ENCODE data around the gene GBA2. TPM values are rescaled to one million over a fixed set of nuclear protein-coding genes. Genes with fewer than 3 reads are reported as not detected.
A peak's percentile ranks its signal among the peaks of the same experiment; 100 is the strongest.

The GBA2 gene
- total RNA-seq, 1 donor from 2014 or later, result 57.0 TPM

DNA sequence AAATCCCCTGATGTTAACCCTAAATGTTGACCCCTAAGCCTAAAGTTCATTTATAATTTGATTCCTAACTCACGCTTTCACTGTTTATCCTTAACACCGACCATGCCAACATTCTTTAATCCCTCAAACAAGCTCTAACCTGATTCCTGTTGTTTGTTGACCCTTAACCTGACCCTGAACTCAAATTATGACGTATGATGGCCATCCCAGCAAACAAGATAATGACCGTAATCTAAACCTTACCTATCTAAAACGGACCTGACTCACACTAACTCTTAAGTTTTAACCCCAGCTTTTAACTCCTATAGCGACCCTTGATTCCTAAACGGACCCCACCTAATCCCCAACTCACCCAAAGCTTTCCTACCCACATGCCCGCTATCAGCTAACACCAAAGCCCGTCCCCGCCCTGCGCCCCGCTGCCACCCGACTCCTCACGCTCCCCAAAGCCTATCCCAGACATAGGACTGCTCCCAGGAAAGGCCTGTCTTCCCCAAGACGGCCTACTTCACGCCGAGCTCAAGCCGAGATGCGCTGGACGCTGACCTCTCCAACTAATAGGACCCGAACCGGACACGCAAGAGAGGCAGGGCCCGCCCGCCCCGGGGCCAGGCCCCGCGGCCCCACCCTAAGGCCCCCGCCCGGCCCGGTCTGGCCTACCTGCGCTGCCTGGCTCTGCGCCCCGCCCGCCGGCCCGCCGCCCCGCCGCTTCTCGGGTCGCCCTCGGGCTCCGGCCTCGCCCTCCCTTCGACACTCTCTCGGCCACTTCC lies 17.4 kb downstream of the GBA2 start:
- DNase-seq (ENCODE audit: low spot score), result no peak
- Mint-ChIP-seq H3K27me3 (ENCODE audit: low read depth) (no peaks in the 10 kb centered on the region), H3K27ac (peak overlapping the region; percentile 90), H3K4me3 (ENCODE audit: low read depth) (no peak overlapping the region), H3K4me1 (ENCODE audit: low read depth) (peaks cover 25% of the 10 kb centered on the region), H3K36me3 (ENCODE audit: low read depth) (peaks cover 35% of the 10 kb centered on the region), H3K9me3 (no peaks in the 10 kb centered on the region)
- intact Hi-C loops (cut with micrococcal nuclease), result loop anchor here (1.0 kb wide), 7 partner anchors 18 to 659 kb away; partner anchors contain the start of genes CCDC107, GBA2, HINT2 and RGP1

DNA sequence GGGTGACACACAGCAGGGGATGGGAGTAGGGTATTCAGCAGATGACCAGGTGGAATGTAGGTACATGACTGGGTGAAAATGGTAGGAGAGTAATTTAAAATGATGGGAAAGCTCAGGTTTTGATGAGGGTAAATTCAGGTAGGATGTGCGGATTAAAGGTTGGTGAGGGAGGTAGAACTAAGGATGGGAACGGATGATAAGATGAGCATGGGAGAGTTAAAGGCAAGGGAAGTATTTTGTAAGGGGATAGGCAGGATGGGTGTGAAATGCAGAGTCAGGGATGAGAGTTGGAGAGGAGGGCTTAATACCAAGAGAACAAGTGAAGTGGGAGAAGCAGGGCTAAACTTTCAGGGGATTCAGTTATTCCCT lies 18.6 kb downstream of the GBA2 start:
- Mint-ChIP-seq H3K4me1 (ENCODE audit: low read depth) (peaks cover 26% of the 10 kb centered on the region), H3K36me3 (ENCODE audit: low read depth) (peaks cover 32% of the 10 kb centered on the region), H3K4me3 (ENCODE audit: low read depth) (no peak overlapping the region), H3K9me3 (no peaks in the 10 kb centered on the region), H3K27me3 (ENCODE audit: low read depth) (no peaks in the 10 kb centered on the region), H3K27ac (no peak overlapping the region)
- DNase-seq (ENCODE audit: low spot score), result no peak
- intact Hi-C loops (cut with micrococcal nuclease), result no loop called here

DNA sequence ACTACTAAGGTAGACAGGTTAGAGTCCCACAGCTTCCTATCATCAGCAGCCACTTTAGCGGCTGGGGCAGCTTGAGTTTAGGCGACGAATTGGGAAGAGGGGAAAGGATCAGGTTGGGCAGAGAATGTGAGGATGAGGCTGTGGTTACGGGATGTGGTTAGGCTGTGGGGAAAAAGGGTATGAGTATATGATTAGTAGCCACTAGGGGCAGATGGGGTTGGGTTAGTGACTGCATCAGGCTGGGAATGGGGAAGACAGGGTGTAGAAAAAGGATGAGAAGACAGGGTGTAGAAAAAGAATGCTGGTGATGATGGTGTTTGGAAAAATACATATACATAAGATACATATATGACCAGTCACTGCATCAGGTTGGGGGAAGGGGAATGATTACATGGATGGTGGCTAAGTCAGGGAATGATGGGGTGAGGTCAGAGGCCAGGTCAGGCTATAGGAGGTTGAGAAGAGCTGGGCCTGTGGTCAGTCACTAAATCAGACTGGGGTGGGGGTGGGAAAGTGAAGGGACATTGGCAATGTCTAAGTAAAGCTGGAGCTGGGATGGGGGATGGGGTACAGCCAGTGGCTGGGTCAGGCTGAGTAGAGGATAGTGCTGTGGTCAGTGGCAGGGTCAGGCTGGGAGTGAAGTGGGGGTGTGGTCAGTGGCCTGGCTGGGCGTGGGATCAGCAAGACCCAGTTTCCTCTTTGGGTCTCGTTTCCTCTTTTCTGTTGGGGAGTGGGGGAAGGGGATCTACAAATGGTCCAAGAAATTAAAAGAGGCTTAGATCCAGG lies 19.1 kb downstream of the GBA2 start:
- H3K36me3 Mint-ChIP-seq (ENCODE audit: low read depth), result peaks cover 31% of the 10 kb centered on the region
- H3K4me3 Mint-ChIP-seq (ENCODE audit: low read depth), result no peak overlapping the region
- peaks cover 20% of the 10 kb centered on the region for H3K4me1 Mint-ChIP-seq (ENCODE audit: low read depth)
- no peak overlapping the region for H3K27ac Mint-ChIP-seq
- H3K9me3 Mint-ChIP-seq, result no peaks in the 10 kb centered on the region
- intact Hi-C loops (cut with micrococcal nuclease), result loop anchor here (2.0 kb wide), 2 partner anchors 41 to 83 kb away; partner anchors contain the start of gene TPM2
- no peaks in the 10 kb centered on the region for H3K27me3 Mint-ChIP-seq (ENCODE audit: low read depth)
- no peak for DNase-seq (ENCODE audit: low spot score)

DNA sequence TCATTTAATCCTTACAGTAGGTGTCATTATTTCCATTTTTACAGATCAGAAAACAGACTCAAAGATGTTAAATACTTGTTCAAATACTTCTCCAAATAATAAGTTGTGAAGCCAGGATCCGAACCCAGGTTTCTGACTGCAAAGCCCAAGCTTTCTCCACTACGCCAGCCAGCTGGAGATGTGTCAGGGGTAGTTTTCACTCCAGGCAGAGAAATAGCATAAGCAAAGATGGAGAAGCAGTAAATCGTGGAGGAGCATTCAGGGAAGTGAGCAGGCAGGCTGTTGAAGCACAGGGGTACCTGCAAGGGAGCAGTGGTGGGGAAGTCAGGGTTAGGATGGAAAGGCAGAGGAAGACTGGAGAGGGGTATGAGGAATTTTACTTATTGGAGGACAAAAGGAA lies 19.9 kb downstream of the GBA2 start:
- Mint-ChIP-seq H3K27ac (no peak overlapping the region), H3K36me3 (ENCODE audit: low read depth) (peaks cover 34% of the 10 kb centered on the region), H3K9me3 (no peaks in the 10 kb centered on the region), H3K4me3 (ENCODE audit: low read depth) (no peak overlapping the region), H3K27me3 (ENCODE audit: low read depth) (no peaks in the 10 kb centered on the region), H3K4me1 (ENCODE audit: low read depth) (peaks cover 17% of the 10 kb centered on the region)
- intact Hi-C loops (cut with micrococcal nuclease), result loop anchor here (2.0 kb wide), 2 partner anchors 40 to 82 kb away; partner anchors contain the start of gene TPM2
- no peak for DNase-seq (ENCODE audit: low spot score)

DNA sequence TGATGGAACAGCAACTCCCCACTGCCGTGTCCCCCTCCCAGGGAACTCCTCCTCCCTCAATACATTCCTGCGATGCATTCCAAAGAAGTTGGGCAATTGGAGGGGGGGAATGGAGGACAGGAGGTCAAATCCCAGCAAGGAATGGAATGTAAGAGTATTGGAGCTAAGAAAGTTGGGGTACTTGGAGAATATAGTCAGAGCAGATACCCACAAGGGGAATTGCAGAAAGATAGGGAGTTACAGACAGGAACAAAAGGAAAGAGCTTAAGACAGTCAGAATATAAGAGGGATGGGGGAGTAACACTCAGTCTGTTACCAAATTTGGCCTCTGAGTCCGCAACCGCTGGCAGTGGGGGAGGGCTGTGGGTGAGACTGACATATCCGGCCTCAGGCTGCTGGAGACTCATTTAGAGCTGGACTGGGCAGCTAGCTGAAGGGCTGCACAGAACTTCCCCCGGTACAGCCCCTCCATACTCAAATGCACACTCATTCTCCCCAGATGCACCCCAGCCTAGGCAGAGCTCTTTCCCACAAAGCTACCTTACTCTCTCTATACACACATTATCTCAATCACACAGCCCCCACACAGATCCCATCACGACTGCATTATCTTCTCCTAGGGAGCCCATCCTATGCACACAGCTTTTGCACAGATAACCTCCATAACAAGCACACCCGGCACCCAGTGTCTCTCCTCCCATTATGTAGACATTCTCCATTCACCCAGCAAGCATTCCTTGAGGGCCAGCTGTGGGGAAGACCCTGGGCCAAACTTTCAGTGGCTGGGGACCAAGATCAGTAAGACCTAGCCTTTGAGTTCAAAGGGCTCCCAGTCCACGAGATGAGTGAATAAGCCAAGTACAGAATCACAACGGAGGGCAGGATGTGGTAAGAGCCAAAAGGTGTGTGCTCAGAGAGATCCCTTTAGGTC lies 20.7 kb downstream of the GBA2 start:
- no peak overlapping the region for H3K27ac Mint-ChIP-seq
- peaks cover 39% of the 10 kb centered on the region for H3K36me3 Mint-ChIP-seq (ENCODE audit: low read depth)
- H3K4me1 Mint-ChIP-seq (ENCODE audit: low read depth), result peaks cover 13% of the 10 kb centered on the region
- DNase-seq (ENCODE audit: low spot score), result no peak
- no peak overlapping the region for H3K4me3 Mint-ChIP-seq (ENCODE audit: low read depth)
- intact Hi-C loops (cut with micrococcal nuclease), result loop anchor here (2.0 kb wide), 2 partner anchors 40 to 82 kb away; partner anchors contain the start of gene TPM2
- no peaks in the 10 kb centered on the region for H3K9me3 Mint-ChIP-seq
- no peaks in the 10 kb centered on the region for H3K27me3 Mint-ChIP-seq (ENCODE audit: low read depth)

DNA sequence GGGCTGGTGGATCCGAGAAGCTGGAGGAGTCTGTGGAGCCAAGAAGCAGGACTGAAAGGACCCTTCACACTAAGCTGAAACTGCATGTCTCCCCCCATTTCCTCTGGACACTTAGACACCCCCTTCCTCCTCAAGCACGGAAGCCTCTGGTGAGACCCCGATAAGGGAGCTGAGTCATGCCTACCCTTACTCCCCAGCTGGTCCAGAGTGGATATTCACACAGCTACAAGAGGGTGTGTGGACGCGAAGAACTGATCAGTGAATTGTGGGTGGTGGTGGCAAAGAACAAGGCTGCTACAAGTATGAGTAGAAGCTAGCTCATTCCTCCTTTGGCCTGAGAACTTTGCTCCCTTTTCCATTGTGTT lies 21.4 kb downstream of the GBA2 start:
- DNase-seq (ENCODE audit: low spot score), result no peak
- H3K9me3 Mint-ChIP-seq, result no peaks in the 10 kb centered on the region
- no peak overlapping the region for H3K4me3 Mint-ChIP-seq (ENCODE audit: low read depth)
- H3K27me3 Mint-ChIP-seq (ENCODE audit: low read depth), result no peaks in the 10 kb centered on the region
- H3K4me1 Mint-ChIP-seq (ENCODE audit: low read depth), result peaks cover 9% of the 10 kb centered on the region
- H3K36me3 Mint-ChIP-seq (ENCODE audit: low read depth), result peaks cover 40% of the 10 kb centered on the region
- intact Hi-C loops (cut with micrococcal nuclease), result loop anchor here (2.0 kb wide), 2 partner anchors 39 to 81 kb away; partner anchors contain the start of gene TPM2
- no peak overlapping the region for H3K27ac Mint-ChIP-seq

DNA sequence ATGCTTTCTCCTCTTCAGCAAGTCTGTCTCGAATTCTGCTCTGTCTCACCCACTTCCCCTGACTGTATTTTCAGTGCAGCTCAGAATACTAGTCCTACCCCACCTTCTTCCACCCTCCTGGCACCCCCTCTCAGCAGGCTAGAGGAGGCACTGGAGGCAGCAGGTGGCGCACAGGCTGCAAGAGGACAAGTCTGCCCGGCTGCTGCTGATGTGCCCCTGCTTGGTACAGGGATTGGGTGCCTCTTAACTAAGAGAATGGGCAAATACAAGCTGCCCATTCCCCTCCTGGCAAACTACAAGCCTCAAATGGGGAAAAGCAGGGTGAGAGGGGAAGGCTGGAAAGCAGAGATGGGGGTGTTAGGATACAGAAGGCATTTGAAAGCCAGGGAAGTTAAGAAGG lies 22.1 kb downstream of the GBA2 start:
- no peaks in the 10 kb centered on the region for H3K9me3 Mint-ChIP-seq

DNA sequence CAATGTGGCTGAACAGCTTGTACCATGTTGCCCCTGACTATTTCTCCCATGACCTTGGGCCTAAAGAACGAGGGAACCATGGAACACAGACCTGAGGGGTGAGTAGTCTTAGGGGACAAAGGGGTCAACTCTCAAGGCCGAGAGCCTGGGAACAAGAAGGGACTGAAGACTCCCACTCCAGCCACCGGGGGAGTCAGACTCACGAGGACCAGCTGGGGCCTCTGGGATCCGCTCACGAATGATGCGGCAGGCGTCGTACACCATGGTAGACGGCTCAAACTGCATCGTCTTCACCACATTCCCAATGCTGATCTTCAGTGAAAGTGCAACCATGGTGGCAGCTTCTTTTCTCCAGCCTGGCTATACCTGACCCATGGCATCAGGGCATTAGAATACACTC lies 23.7 kb downstream of the GBA2 start:
- intact Hi-C loops (cut with micrococcal nuclease), result no loop called here
- Mint-ChIP-seq H3K4me3 (ENCODE audit: low read depth) (no peak overlapping the region), H3K27ac (no peak overlapping the region), H3K36me3 (ENCODE audit: low read depth) (peaks cover 53% of the 10 kb centered on the region), H3K27me3 (ENCODE audit: low read depth) (no peaks in the 10 kb centered on the region), H3K4me1 (ENCODE audit: low read depth) (peaks cover 4% of the 10 kb centered on the region), H3K9me3 (no peaks in the 10 kb centered on the region)
- no peak for DNase-seq (ENCODE audit: low spot score)

More for the DNA sequence above, 22.1 kb downstream of the GBA2 start:
- peaks cover 9% of the 10 kb centered on the region for H3K4me1 Mint-ChIP-seq (ENCODE audit: low read depth)
- intact Hi-C loops (cut with micrococcal nuclease), result no loop called here
- no peak overlapping the region for H3K4me3 Mint-ChIP-seq (ENCODE audit: low read depth)
- H3K27me3 Mint-ChIP-seq (ENCODE audit: low read depth), result no peaks in the 10 kb centered on the region
- H3K36me3 Mint-ChIP-seq (ENCODE audit: low read depth), result peaks cover 47% of the 10 kb centered on the region
- no peak for DNase-seq (ENCODE audit: low spot score)
- peak overlapping the region; percentile 82 for H3K27ac Mint-ChIP-seq

DNA sequence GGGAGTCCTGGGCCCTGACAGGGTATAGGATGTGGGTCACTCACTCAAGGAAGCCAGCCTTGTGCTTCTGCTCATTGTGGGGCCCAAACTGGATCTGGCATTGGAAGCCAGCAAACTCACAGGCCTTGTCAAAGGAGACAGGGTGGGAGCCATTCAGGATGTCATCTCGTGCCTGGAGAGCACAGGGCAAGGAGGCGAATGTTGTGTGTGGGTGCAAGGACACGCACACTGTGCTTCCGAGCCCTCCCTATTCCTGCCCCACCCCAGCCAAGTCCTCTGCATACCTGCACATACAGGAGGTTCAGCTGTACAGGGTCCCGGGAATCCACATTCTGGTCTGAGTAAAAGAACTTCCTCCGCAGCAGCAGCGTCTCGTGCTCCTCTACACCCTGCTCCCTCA lies 25.1 kb downstream of the GBA2 start:
- intact Hi-C loops (cut with micrococcal nuclease), result no loop called here
- peaks cover 60% of the 10 kb centered on the region for H3K36me3 Mint-ChIP-seq (ENCODE audit: low read depth)
- H3K9me3 Mint-ChIP-seq, result no peaks in the 10 kb centered on the region
- no peaks in the 10 kb centered on the region for H3K27me3 Mint-ChIP-seq (ENCODE audit: low read depth)
- peaks cover 4% of the 10 kb centered on the region for H3K4me1 Mint-ChIP-seq (ENCODE audit: low read depth)
- no peak overlapping the region for H3K27ac Mint-ChIP-seq
- no peak overlapping the region for H3K4me3 Mint-ChIP-seq (ENCODE audit: low read depth)
- no peak for DNase-seq (ENCODE audit: low spot score)

DNA sequence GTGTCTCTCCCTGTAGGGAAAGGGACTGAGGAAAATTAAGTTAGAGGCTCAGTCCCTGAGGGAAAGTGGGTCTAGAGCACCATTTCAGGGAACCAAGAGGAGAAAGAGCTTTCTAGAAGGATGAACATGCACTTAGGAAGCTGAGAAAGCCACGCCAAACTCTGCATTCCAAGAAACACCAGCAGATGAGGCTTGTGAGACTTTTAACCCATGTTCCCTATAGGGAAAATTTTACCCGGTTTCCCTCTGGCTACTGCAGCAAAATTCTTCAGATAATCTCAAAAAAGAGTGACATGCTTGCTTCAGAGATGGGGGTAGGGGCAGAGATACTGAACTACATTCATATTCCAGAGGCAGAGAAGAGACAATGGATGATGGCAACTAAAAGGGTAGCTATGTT lies 25.6 kb downstream of the GBA2 start:
- Mint-ChIP-seq H3K36me3 (ENCODE audit: low read depth) (peaks cover 62% of the 10 kb centered on the region), H3K27ac (no peak overlapping the region), H3K27me3 (ENCODE audit: low read depth) (no peaks in the 10 kb centered on the region), H3K4me3 (ENCODE audit: low read depth) (no peak overlapping the region), H3K4me1 (ENCODE audit: low read depth) (peaks cover 4% of the 10 kb centered on the region), H3K9me3 (no peaks in the 10 kb centered on the region)
- DNase-seq (ENCODE audit: low spot score), result no peak
- intact Hi-C loops (cut with micrococcal nuclease), result no loop called here

DNA sequence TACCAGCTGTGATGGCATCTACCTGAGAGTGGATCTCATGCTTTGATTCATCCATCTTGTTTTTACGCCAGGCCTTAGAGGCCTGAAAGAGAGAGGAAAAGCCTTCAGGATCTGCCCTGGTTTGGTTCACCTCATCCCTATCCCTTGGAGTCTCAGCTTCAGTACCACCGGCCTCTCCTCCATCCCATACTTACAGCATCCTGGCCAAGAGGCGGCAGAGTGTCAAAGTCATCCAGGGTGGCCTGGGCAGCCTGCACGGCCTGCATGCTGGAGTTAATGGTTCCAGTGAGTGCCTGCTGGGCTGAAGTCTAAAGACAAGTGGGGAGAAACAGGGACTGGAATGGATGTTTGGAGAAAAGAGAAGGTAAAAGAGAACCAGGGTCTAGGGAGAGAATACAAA lies 29.5 kb downstream of the GBA2 start:
- intact Hi-C loops (cut with micrococcal nuclease), result no loop called here
- peaks cover 82% of the 10 kb centered on the region for H3K36me3 Mint-ChIP-seq (ENCODE audit: low read depth)
- H3K4me1 Mint-ChIP-seq (ENCODE audit: low read depth), result no peaks in the 10 kb centered on the region
- no peak overlapping the region for H3K27ac Mint-ChIP-seq
- DNase-seq (ENCODE audit: low spot score), result no peak
- no peaks in the 10 kb centered on the region for H3K9me3 Mint-ChIP-seq
- no peaks in the 10 kb centered on the region for H3K27me3 Mint-ChIP-seq (ENCODE audit: low read depth)
- no peak overlapping the region for H3K4me3 Mint-ChIP-seq (ENCODE audit: low read depth)

DNA sequence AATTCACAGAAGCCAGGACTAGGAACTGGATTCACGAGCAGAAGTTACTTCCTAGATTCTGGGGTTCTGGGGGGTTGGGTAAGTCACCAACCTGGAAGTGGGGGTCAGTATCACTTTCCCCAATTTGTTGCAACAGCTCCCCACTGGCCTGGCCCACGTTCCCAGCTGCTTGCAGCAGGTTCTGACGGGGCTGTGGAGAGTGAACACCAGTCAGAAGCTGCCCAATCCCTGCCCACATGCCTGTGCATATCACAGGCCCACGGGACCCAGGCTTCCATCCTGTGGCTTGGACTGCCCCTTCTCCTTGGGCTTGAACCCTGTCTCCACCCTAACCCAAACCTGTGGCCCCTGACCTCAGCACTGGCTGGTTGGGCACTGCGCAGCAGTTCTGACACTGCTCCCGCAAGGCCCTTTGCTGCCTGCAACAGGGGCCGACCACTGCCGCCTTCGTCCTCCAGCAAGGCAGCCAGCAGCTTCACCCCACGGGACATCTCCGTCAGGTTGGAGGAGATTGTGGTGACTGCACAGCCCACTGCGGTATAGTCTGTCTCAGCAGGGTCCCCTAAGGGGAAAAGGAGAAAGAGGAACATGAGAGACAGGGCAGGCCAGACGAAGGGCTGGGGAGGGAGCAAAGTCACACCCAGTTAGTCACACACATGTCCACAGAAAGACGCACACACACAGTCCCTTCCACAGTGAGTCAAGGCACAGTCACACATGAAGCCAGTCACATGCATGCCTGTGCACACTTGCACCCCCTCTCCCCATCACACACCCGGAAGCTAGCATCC lies 30.1 kb downstream of the GBA2 start:
- peaks cover 81% of the 10 kb centered on the region for H3K36me3 Mint-ChIP-seq (ENCODE audit: low read depth)
- intact Hi-C loops (cut with micrococcal nuclease), result no loop called here
- H3K27ac Mint-ChIP-seq, result no peak overlapping the region

More for the DNA sequence above, 30.1 kb downstream of the GBA2 start:
- no peaks in the 10 kb centered on the region for H3K4me1 Mint-ChIP-seq (ENCODE audit: low read depth)
- H3K9me3 Mint-ChIP-seq, result no peaks in the 10 kb centered on the region
- H3K4me3 Mint-ChIP-seq (ENCODE audit: low read depth), result no peak overlapping the region
- DNase-seq (ENCODE audit: low spot score), result no peak
- no peaks in the 10 kb centered on the region for H3K27me3 Mint-ChIP-seq (ENCODE audit: low read depth)

Measured in activated T-helper 2 cell treated with anti-CD3 and anti-CD28 coated beads, Interferon-gamma antibody, Interleukin-2, Interleukin-4, amounts not matched to agents 10 μg/mL and 5 μg/mL and 100 μg/mL, durations not matched to agents 14 hours and 24 hours and 36 hours (primary cell).